HepG2 (cell line): ENCODE results near the gene SOWAHA. TPM values are rescaled to one million over a fixed set of nuclear protein-coding genes. Genes with fewer than 3 reads are reported as not detected.

Experiments
- ATAC-seq: fragments of 200-7000 bp; cut with Tn5 transposase; 3 replicates; pipeline ENCODE4 v1.9.1; 2020; ENCODE audit warnings: mild to moderate bottlenecking, moderate library complexity
- BruUV-seq: library from RNA; stranded (reverse); fragments of 400-500 nt; replicated peaks from 2 replicates; lab custom pipeline; 2021; lab: Mats Ljungman, UMichigan
- CTCF ChIA-PET: fragments of 300-600 bp; formaldehyde crosslinking; extraction: SDS; loops from one replicate; lab custom pipeline; 2021; ENCODE audit warnings: low total read pairs, inconsistent platforms, low intra/inter-chr PET ratio; lab: Yijun Ruan, JAX
- POLR2A ChIA-PET: fragments of 350-600 bp; sonication (Branson Sonifier 250); formaldehyde crosslinking; loops from one replicate; lab custom pipeline; 2020; ENCODE audit warnings: antibody characterized with exemption, inconsistent platforms; lab: Yijun Ruan, JAX
- DNase-seq: peaks from one replicate; pipeline ENCODE4 v3.0.0-alpha.2; 2015; ENCODE audit warnings: low spot score
- FAIRE-seq: peaks from 3 replicates; lab custom pipeline; 2011; peaks lifted over from hg19 to GRCh38; lab: Jason Lieb, UNC
- H2AFZ ChIP-seq: one replicate; pipeline ENCODE4 v1.6.1; 2011; ENCODE audit warnings: low read length, inconsistent platforms
- H3K27ac ChIP-seq: fragments of 300-600 bp; 3 replicates; pipeline ENCODE4 v1.8.0; 2011; ENCODE audit warnings: mixed run types, mild to moderate bottlenecking, mixed read lengths, low read length, inconsistent platforms; ENCODE audit not compliant: insufficient read depth; ENCODE audit errors: extremely low read length
- H3K27me3 ChIP-seq, 2 experiments: fragments of 200-600 bp in 1 of 2; 2 replicates in 1 of 2; 3 replicates in 1 of 2; pipeline versions ENCODE4 v1.6.0 to v1.8.0; 2011; ENCODE audit warnings: low read length in 2 of 2, mild to moderate bottlenecking in 2 of 2, moderate library complexity in 2 of 2, inconsistent platforms in 1 of 2; ENCODE audit not compliant: insufficient read depth in 2 of 2, control insufficient read depth in 1 of 2
- H3K36me3 ChIP-seq, 2 experiments: fragments of 200-600 bp in 1 of 2; replicated peaks in 1 of 2; 2 replicates in 1 of 2; 3 replicates in 1 of 2; pipeline versions ENCODE4 v1.5.1 to v1.8.0; 2011; ENCODE audit warnings: low read length in 2 of 2, inconsistent platforms in 1 of 2; ENCODE audit not compliant: insufficient read depth in 2 of 2, control insufficient read depth in 1 of 2
- H3K4me1 ChIP-seq: 2 replicates; pipeline ENCODE4 v1.5.1; 2012; ENCODE audit warnings: low read length, inconsistent platforms; ENCODE audit not compliant: insufficient read depth
- H3K4me2 ChIP-seq: 2 replicates; pipeline ENCODE4 v1.6.0; 2011; ENCODE audit warnings: low read depth, low read length, inconsistent platforms
- H3K4me3 ChIP-seq, 3 experiments: fragments of 200-600 bp in 1 of 3; sonication (generic), shearing (Covaris generic) in 1 of 3; replicated peaks in 1 of 3; 2 replicates each; pipeline ENCODE4 v1.5.1; 2011 to 2016; ENCODE audit warnings: low read length in 3 of 3, inconsistent platforms in 2 of 3, low read depth in 2 of 3, mild to moderate bottlenecking in 2 of 3, control low read depth in 1 of 3, mixed read lengths in 1 of 3; ENCODE audit not compliant: insufficient read depth in 1 of 3
- H3K79me2 ChIP-seq: one replicate; pipeline ENCODE4 v1.6.1; 2011; ENCODE audit warnings: low read length, inconsistent platforms; ENCODE audit not compliant: insufficient read depth
- H3K9ac ChIP-seq: 2 replicates; pipeline ENCODE4 v1.6.0; 2011; ENCODE audit warnings: mild to moderate bottlenecking, low read depth, low read length, inconsistent platforms; ENCODE audit not compliant: insufficient read depth
- H3K9me3 ChIP-seq: 2 replicates; pipeline ENCODE4 v1.5.1; 2012; ENCODE audit warnings: mild to moderate bottlenecking, low read length
- H4K20me1 ChIP-seq: 2 replicates; pipeline ENCODE4 v1.6.0; 2011; ENCODE audit warnings: inconsistent platforms, mild to moderate bottlenecking, low read length, moderate library complexity; ENCODE audit not compliant: insufficient read depth
- CCDC6 ChIP-seq: sonication (generic); formaldehyde crosslinking; IDR thresholded peaks from 2 replicates; pipeline ENCODE4 v1.8.1; 2022; ENCODE audit warnings: mild to moderate bottlenecking, missing genetic modification reagents, moderate library complexity
- CREB1 ChIP-seq, 2 experiments: fragments of 450-650 bp in 1 of 2; IDR thresholded peaks; 2 replicates each; pipeline ENCODE4 v1.6.1; 2016 to 2017; ENCODE audit warnings: control low read depth in 1 of 2, mild to moderate bottlenecking in 1 of 2, missing compliant biosample characterization in 1 of 2, missing genetic modification characterization in 1 of 2
- ELF3 ChIP-seq: IDR thresholded peaks from 2 replicates; pipeline ENCODE4 v1.6.1; 2016; ENCODE audit warnings: missing genetic modification reagents, missing compliant biosample characterization
- GABPB1 ChIP-seq: IDR thresholded peaks from 2 replicates; pipeline ENCODE4 v1.6.1; 2016; ENCODE audit warnings: mild to moderate bottlenecking, missing genetic modification reagents, moderate library complexity, missing compliant biosample characterization
- HNRNPL ChIP-seq: fragments of 200-400 bp; formaldehyde crosslinking; IDR thresholded peaks from 2 replicates; pipeline ENCODE4 v1.6.1; 2017; ENCODE audit warnings: mild to moderate bottlenecking, low read depth, low read length
- RFXANK ChIP-seq: IDR thresholded peaks from 2 replicates; pipeline ENCODE4 v1.6.1; 2016
- ZNF484 ChIP-seq: sonication (generic); formaldehyde crosslinking; IDR thresholded peaks from 2 replicates; pipeline ENCODE4 v1.5.1; 2020; ENCODE audit warnings: mild to moderate bottlenecking, low read depth, missing genetic modification reagents, borderline replicate concordance
- ZNF749 ChIP-seq: sonication (generic); formaldehyde crosslinking; IDR thresholded peaks from 2 replicates; pipeline ENCODE4 v1.8.0; 2022; ENCODE audit warnings: mild to moderate bottlenecking, missing genetic modification reagents, moderate library complexity, borderline replicate concordance
- ZNF879 ChIP-seq: sonication (generic); formaldehyde crosslinking; IDR thresholded peaks from 2 replicates; pipeline ENCODE4 v1.8.1; 2023; ENCODE audit warnings: missing genetic modification reagents
- ZNF883 ChIP-seq: sonication (generic); formaldehyde crosslinking; IDR thresholded peaks from 2 replicates; pipeline ENCODE4 v1.5.1; 2020; ENCODE audit warnings: mild to moderate bottlenecking, missing genetic modification reagents; ENCODE audit errors: not compliant biosample characterization
- WGBS: methylation state at CpG from one replicate; pipeline ENCODE4 v1.1.6; 2017; ENCODE audit warnings: low lambda C conversion rate; 5-methylcytosine and 5-hydroxymethylcytosine counted together
- in situ Hi-C: cut with HindIII; loops from 2 replicates; pipeline ENCODE4 v1.10.0; 2017; ENCODE audit warnings: low pct_unique_long_range_greater_than_20kb; ENCODE audit not compliant: extremely low pct_ligation_motif_present
- intact Hi-C: fragments of 100-400 bp; cut with micrococcal nuclease; formaldehyde crosslinking; loops from one replicate; pipeline ENCODE4 v1.10.0; 2022; ENCODE audit not compliant: unreplicated experiment
- polyA plus RNA-seq, 8 experiments: library from polyadenylated mRNA; depleted of rRNA in 3 of 8; stranded (reverse) in 7 of 8; unstranded in 1 of 8; fragments of >200 nt; fragmentation: Illumina TruSeq in 4 of 8; extraction: Trizol in 4 of 8; gene quantifications; 2 replicates each; pipeline versions ENCODE4 v1.2.1 to v1.2.3, GENCODE V29; 2011 to 2016; ENCODE audit warnings: low read depth in 4 of 8, missing spikeins in 1 of 8, mixed read lengths in 1 of 8; ENCODE audit not compliant: insufficient read depth in 1 of 8
- total RNA-seq, 5 experiments: library from RNA; depleted of rRNA; stranded (reverse); fragments of >200 nt; fragmentation: Illumina TruSeq; extraction: Trizol; gene quantifications; 2 replicates each; pipeline ENCODE4 v1.2.3, GENCODE V29; 2016; ENCODE audit warnings: low read depth in 1 of 5
- TF ChIP-seq, protein P1 (sequence below): sonication (generic); formaldehyde crosslinking; IDR thresholded peaks from 2 replicates; pipeline ENCODE4 v1.8.0; 2022; ENCODE audit warnings: mild to moderate bottlenecking, missing genetic modification reagents, moderate library complexity
- TF ChIP-seq, protein P2 (sequence below): sonication (generic); formaldehyde crosslinking; IDR thresholded peaks from 2 replicates; pipeline ENCODE4 v1.9.0; 2022; ENCODE audit warnings: low read depth, missing genetic modification reagents

SOWAHA gene
- total and polyA plus RNA-seq, 2 of the 13 experiments (the other 11 are each of a cell fraction or from before 2014, with no cell fraction given) = 0.95 to 1.9 TPM

DNA sequence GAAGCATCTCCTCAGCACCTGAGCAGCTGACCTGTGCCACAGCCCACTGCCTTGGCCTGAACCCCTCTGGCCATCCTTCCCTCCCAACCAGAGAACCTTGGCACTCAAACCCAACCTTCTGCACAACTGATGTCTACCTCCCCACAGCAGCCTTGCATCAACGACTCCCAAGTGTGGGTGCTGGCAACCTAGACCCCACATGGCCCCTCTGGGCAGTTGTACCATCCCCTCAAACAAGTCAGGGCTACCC is 46.4 kb upstream of the SOWAHA start:
- Histone ChIP-seq H4K20me1 (no peaks in the 10 kb centered on the region), H3K9me3 (no peaks in the 10 kb centered on the region), H3K9ac (no peak overlapping the region), H2AFZ (no peak overlapping the region), H3K4me3 (no peak overlapping the region), H3K27ac (no peak overlapping the region), H3K27me3 (no peaks in the 10 kb centered on the region), H3K4me2 (no peak overlapping the region), H3K4me1 (peaks cover 14% of the 10 kb centered on the region), H3K36me3 (peaks cover 11 to 38% of the 10 kb centered on the region in 2 experiments; a peak in 4 of 5 replicates), H3K79me2 (peaks cover 31% of the 10 kb centered on the region)
- TF ChIP-seq ZNF749 (CRISPR knock-in tag) = no peak
- TF ChIP-seq, protein P1, sequence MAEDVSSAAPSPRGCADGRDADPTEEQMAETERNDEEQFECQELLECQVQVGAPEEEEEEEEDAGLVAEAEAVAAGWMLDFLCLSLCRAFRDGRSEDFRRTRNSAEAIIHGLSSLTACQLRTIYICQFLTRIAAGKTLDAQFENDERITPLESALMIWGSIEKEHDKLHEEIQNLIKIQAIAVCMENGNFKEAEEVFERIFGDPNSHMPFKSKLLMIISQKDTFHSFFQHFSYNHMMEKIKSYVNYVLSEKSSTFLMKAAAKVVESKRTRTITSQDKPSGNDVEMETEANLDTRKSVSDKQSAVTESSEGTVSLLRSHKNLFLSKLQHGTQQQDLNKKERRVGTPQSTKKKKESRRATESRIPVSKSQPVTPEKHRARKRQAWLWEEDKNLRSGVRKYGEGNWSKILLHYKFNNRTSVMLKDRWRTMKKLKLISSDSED (CRISPR knock-in tag) = no peak
- TF ChIP-seq CCDC6 (CRISPR knock-in tag) = no peak
- TF ChIP-seq GABPB1 = no peak
- TF ChIP-seq CREB1 (IDR thresholded peaks at IDR 0.05) = no peak
- no peak for TF ChIP-seq CREB1 (CRISPR knock-in tag; IDR thresholded peaks at IDR 0.05)
- TF ChIP-seq RFXANK (CRISPR knock-in tag) = no peak
- TF ChIP-seq HNRNPL = no peak
- no peak for TF ChIP-seq ZNF484 (CRISPR knock-in tag)
- TF ChIP-seq ELF3 (CRISPR knock-in tag) = no peak
- TF ChIP-seq, protein P2, sequence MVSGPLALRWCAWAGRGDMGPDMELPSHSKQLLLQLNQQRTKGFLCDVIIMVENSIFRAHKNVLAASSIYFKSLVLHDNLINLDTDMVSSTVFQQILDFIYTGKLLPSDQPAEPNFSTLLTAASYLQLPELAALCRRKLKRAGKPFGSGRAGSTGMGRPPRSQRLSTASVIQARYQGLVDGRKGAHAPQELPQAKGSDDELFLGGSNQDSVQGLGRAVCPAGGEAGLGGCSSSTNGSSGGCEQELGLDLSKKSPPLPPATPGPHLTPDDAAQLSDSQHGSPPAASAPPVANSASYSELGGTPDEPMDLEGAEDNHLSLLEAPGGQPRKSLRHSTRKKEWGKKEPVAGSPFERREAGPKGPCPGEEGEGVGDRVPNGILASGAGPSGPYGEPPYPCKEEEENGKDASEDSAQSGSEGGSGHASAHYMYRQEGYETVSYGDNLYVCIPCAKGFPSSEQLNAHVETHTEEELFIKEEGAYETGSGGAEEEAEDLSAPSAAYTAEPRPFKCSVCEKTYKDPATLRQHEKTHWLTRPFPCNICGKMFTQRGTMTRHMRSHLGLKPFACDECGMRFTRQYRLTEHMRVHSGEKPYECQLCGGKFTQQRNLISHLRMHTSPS = no peak
- TF ChIP-seq ZNF883 (CRISPR knock-in tag) = no peak
- no peak for TF ChIP-seq ZNF879 (CRISPR knock-in tag)
- ATAC-seq (no peak), DNase-seq (no peak), FAIRE-seq (no peak)
- ChIA-PET CTCF (no interaction called here), POLR2A (no interaction called here)
- in situ Hi-C loops = no loop called here
- WGBS = 100% methylated on average over 1 of the region's 1 CpG
- BruUV-seq = no TSS peak
- intact Hi-C loops = no loop called here
